CD4-positive, alpha-beta T cell treated with Interleukin-1 beta for 1 hour (primary cell): ENCODE measurements around the gene CST3.
"Not testable (repeated sequence)": the region's sequence is repeated elsewhere in the genome, so short reads cannot be mapped to it uniquely, and the experiment has no call there.

Experiments used
- DNase-seq, 2 donors: peaks; one replicate each; pipeline ENCODE4 v3.0.0-alpha.2; 2020 to 2022

CST3 gene

GRCh38 chr20:23661002-23661429, 23.3 kb upstream of the CST3 start:
- no peak for DNase-seq

DNA sequence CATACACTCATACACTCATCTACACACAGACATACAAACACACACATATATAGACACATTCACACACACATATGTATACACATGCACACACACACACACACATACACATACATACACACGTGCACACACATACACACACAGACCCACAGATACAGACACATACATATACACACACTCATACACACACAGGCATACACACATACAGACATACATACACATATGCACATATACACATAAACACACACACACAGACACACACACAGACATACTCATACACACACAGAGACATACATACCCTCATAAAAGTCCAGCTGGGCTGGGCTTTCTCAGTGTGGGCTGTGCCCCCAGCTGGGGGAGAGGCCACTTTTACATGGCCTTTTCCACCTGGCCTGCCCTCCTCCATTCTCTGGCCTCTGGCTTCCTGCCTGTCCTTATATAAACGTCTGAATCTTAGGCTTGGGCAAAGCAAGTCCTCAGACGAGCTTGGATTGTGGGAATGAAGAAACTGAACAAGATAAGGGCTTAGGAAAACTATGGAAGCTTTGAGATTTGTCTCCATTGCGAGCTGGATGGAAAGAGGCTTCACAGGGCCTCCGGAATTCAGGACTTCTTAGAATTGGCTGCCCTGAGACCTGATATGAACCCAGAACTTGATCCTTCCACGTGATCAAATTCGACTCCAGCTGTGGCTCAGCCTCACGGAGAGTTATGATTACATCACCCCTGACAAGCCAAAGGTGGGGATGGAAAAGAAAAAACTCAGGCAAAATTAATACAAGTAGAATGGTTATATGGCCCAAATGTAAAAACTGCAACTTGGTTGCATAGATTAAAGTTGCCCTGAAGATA, 22.5 kb upstream of the CST3 start:
- DNase-seq = no peak

DNA sequence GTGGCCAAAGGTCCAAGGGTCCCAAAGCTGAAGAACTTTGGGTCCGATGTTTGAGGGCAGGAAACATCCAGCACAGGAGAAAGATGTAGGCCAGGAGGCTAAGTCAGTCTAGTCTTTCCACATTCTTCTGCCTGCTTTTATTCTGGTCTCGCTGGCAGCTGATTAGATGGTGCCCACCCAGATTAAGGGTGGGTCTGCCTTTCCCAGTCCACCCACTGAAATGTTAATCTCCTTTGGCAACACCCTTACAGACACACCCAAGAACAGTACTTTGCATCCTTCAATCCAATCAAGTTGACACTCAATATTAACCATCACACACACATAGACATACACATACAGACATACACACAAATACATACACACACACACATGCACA, 21.8 kb upstream of the CST3 start:
- not testable (repeated sequence) for DNase-seq

GRCh38 chr20:23658989-23659609, 21.3 kb upstream of the CST3 start:
- no peak for DNase-seq

DNA sequence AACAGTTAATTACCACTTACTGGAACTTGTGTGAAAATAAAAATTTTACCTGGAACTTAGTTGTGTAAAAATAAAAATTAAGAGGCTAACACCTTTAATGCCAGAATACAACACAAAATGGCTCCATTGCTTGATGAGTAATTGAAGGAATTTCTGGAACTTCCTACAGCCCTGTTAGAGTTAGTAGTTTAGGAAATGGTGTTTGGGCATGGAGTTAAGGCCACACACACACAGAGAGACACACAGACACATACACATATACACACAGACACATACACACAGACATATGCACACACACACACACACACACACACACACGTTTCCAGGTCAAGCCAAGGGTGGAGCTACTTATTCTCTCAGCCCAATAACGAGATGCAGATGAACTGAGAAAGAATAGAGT, 20.6 kb upstream of the CST3 start:
- DNase-seq = no peak

GRCh38 chr20:23657202-23657601, 19.4 kb upstream of the CST3 start:
- DNase-seq = no peak

DNA sequence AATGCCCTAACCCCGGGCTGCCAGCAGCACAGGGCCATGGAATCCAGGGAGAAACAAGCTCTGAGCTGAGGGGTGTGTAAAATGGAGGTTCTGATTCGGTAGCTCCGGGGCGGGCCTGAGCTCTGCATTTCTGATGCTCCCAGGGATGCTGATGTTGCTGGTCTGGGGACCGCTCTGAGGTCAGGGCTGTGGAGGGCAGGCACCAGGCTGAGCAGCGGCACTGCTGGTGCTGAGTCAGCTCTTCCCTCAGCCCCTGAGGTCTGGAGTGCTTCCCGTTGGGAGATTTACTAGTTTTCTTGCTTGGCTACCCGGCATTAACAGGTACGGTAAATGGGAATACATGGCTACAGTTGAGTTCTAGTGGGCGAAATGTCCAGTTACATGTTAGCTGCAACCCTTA, 18.6 kb upstream of the CST3 start:
- DNase-seq = no peak

DNA sequence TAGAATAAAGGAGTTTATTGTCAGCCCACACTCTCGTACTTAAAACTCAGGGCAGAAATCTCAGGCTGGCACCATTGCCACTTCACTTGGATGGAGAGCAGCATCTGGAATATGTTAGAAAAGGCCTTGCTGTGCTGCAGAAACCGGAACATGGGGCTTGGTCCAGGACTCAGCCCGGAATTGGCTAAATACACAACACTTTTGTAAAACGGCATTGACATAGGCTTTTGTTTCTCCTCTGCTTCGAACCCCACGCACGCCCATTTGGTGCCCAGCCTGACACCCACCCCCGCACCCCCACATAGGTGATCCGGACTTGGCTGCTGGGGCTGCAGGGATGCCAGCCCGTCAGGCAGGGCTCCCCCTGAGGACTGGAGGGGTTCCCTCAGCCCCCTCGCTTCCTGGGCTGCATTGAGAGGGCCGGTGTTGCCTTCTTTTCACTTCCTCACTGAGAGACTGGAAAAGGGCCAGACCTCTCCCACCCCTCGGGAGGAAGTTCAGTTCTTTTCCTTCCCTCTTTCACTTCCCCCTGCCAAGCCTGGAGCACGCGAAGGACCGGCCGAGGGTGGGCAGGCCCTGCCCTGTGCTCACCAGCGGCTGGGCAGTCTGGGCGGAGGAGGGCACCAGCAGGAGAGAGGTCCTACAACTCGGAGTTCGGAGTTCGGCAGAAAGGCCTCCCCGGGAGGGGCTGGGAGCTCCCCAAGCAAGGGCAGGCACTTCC, 17.9 kb upstream of the CST3 start:
- peak; percentile 6 to 47 for DNase-seq

DNA sequence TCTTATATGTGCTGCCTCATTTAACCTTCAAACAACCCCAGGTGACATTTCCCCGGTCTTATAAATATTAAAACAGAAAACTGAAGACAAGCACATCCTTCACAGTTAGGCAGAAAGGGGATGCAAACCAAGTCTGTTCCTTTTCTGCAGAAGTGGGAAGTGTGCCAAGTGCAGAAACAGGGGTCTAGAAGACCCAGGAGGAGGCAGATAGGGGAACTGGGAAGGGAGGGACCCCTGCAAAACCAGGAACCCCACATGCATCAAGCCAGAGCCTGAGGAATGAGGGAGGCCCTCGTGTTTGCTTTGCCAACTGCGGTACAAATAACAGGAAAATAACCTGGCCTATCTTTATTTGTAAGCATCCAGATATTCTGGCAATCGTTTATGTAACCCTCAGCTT, 17.0 kb upstream of the CST3 start:
- DNase-seq = no peak

DNA sequence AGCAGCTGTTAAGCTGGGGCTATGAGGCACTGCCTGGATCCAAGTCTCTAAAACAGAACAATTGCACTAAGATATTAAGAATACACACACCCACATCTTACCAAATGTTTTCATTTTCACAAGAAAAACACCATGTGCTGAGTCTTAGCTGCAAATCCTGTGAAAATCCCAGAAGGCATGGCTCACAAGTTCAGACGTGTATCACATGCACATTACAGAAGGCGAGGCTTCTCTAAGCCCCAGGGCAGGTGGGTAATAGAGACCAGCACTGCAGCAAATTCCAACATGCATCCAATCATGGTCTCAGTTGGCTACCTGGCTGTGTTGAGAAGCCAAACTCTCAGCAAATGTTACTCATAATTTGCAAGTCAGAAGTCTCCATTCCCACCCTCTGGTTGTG, 16.2 kb upstream of the CST3 start:
- DNase-seq = no peak

DNA sequence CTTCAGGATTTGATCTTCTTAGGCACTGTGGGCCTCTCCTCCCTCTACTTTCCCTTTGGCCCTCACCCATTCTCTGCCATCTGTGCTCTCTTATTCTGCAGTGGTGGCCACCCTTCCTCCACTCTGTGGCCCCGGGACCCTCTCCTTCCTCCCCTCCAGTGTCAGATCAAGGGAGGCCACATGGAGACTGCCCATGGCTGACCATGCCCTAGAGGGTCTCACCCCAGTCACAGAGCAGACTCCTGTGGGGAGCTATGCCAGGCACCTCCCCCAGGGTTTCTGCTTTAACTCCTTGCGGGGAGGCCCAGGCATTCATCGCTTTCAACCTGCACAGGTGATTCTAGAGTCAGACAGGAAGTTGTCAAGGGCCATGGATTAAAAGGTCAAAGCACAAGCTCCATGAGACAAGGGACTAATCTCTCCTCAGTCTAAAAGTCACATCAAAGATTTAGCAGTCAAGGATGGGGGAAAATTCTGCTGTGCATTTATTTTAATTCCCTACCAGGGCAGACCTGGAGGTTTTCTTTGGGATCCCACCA, 15.7 kb upstream of the CST3 start:
- no peak for DNase-seq

DNA sequence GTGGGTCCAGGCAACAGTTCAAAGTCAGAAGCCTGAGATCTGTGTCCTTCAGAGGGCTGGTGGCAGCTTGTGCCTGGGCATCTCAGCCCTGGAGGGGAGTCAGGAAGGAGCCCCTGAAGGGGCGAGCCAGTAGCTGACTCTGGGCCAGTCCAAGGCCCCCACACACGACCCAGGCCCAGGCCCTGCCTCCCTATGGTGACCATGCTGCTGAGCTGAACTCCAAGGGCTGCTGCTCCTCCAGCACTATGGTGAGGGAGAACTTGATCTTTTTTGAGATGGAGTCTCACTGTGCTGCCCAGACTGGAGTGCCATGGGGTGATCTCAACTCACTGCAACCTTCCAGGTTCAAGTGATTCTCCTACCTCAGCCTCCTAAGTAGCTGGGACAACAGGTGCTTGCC, 15.2 kb upstream of the CST3 start:
- no peak for DNase-seq

GRCh38 chr20:23652371-23652770, 14.6 kb upstream of the CST3 start:
- no peak for DNase-seq

GRCh38 chr20:23651117-23651516, 13.4 kb upstream of the CST3 start:
- no peak for DNase-seq

GRCh38 chr20:23649830-23650417, 12.2 kb upstream of the CST3 start:
- no peak for DNase-seq

- DNase-seq = no peak
Measured at GRCh38 chr20:23649242-23649641, 11.5 kb upstream of the CST3 start.

DNA sequence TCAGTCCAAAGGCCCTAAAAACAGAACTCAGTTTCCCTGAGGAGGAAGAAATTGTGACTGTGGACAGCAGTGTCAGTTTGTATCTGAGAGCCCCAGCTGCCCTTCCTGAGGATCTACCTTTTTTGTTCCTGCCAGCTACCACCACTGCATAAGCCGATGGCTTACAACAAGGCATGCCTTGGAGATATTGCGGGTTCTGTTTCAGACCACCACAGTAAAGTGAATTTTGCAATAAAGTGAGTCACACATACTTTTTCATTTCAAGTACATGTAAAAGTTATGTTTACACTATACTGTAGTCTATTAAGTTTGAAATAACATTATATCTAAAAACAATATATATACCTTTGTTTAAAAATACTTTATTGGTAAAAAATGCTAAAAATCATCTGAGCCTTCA, 9.6 kb upstream of the CST3 start:
- DNase-seq = no peak

DNA sequence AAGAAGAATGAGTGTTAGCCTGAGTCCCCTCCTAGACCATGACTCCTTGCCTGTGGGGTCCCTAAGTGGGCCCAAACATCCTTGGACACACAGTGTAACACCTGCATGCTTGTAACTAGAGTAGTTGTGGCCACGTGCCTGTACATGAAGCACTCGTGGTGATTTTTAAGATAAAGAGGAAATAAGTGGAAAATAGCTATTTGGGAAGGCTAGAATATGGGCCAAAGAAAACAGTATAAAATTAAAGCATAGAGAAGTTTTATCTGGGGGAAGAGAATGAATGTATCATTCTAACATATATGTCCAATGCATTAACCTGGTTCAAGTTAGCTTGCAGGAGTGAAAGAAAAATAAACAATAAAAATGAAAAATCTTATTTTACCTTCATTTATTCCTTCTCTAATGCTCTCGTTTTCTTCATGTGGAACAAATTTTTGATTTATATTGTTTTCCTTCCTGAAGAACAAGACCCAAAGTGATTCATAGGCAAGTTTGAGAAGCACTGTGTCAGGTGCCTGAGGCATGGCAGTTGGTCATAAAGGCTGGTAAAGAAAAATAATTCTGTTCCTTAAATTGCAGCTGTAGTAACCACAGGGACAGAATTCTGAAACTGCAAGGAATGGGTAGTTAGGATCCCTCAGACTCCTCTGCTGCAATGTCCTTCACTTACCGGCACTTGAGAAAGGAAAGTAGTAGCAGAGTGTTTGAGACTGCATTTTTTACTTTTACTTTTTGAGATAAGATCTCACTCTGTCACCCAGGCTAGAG, 8.5 kb upstream of the CST3 start:
- DNase-seq = no peak

- no peak for DNase-seq
Measured at GRCh38 chr20:23645575-23645974, 7.8 kb upstream of the CST3 start.

- no peak for DNase-seq
Measured at GRCh38 chr20:23644164-23644563, 6.4 kb upstream of the CST3 start.

DNA sequence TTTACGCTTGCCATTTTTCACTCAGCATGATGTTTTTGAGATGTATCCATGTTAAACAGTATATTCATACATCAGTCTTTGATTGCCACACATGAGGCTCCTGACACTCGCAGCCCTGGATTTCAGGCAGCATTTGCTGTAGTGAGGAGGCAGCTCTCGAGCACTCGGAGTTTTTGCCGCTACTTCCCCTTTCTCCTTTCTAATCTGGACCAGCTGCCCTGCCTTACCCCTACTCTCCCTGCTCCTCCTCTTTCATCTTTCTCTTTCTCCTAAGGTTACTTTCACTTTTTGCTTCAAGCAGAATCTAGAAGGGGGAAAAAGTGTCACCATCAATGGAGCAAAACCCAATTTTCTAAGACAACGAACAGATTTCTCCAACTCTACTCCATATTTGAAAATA, 5.9 kb upstream of the CST3 start:
- DNase-seq = no peak

- no peak for DNase-seq
Measured at GRCh38 chr20:23641936-23642751, 4.4 kb upstream of the CST3 start.
